Smooth muscle cell (in vitro differentiated cells): ENCODE measurements around the gene FGGY. TPM values are rescaled to one million over a fixed set of nuclear protein-coding genes. Genes with fewer than 3 reads are reported as not detected.

ENCODE experiments used
- DNase-seq: peaks from one replicate; lab custom pipeline; 2025; ENCODE audit not compliant: unreplicated experiment; lab: John Stamatoyannopoulos, UW
- H2AFZ ChIP-seq: fragments of 200-600 bp; sonication (generic); 2 replicates; pipeline ENCODE4 v1.6.0; 2016; ENCODE audit warnings: antibody characterized with exemption, low read depth, mild to moderate bottlenecking
- H3F3A ChIP-seq: fragments of 200-600 bp; sonication (generic); 2 replicates; pipeline ENCODE4 v1.6.0; 2017; ENCODE audit warnings: antibody characterized with exemption, low read depth
- H3K27ac ChIP-seq: fragments of 200-600 bp; sonication (generic); 2 replicates; pipeline ENCODE4 v1.5.1; 2016; ENCODE audit warnings: low read depth, mild to moderate bottlenecking
- H3K27me3 ChIP-seq: fragments of 200-600 bp; sonication (generic); 2 replicates; pipeline ENCODE4 v1.6.1; 2016; ENCODE audit warnings: low read depth, mild to moderate bottlenecking
- H3K36me3 ChIP-seq: fragments of 200-600 bp; sonication (generic); 2 replicates; pipeline ENCODE4 v1.5.1; 2016; ENCODE audit warnings: low read depth
- H3K4me1 ChIP-seq: fragments of 200-600 bp; sonication (generic); 2 replicates; pipeline ENCODE4 v1.5.1; 2016; ENCODE audit warnings: low read depth
- H3K4me2 ChIP-seq: fragments of 200-600 bp; sonication (generic); 2 replicates; pipeline ENCODE4 v1.6.0; 2016; ENCODE audit warnings: mild to moderate bottlenecking
- H3K4me3 ChIP-seq: fragments of 200-600 bp; sonication (generic); 2 replicates; pipeline ENCODE4 v1.5.1; 2016; ENCODE audit warnings: mild to moderate bottlenecking
- H3K79me2 ChIP-seq: fragments of 200-600 bp; sonication (generic); 2 replicates; pipeline ENCODE4 v1.6.0; 2016; ENCODE audit warnings: low read depth, mild to moderate bottlenecking
- H3K9ac ChIP-seq: fragments of 200-600 bp; sonication (generic); 2 replicates; pipeline ENCODE4 v1.6.0; 2016; ENCODE audit warnings: low read depth
- H3K9me3 ChIP-seq: fragments of 200-600 bp; sonication (generic); replicated peaks from 2 replicates; pipeline ENCODE4 v1.5.1; 2016; ENCODE audit warnings: low read depth
- H4K20me1 ChIP-seq: fragments of 200-600 bp; sonication (generic); 2 replicates; pipeline ENCODE4 v1.6.0; 2016; ENCODE audit warnings: low read depth
- WGBS: methylation state at CpG from one replicate; pipeline ENCODE4 v1.1.7; 2016; ENCODE audit warnings: low lambda C conversion rate; 5-methylcytosine and 5-hydroxymethylcytosine counted together
- polyA plus RNA-seq: library from polyadenylated mRNA; unstranded; fragments of >200 nt; fragmentation: Nextera tagmentation; extraction: Ambion mirVana; gene quantifications from 2 replicates; pipeline ENCODE4 v1.2.1, GENCODE V29; 2016
- total RNA-seq: library from RNA; depleted of rRNA; stranded (reverse); fragments of >200 nt; gene quantifications from 2 replicates; pipeline ENCODE4 v1.2.3, GENCODE V29; 2014
- TF ChIP-seq, protein P1 (sequence below): fragments of 200-600 bp; sonication (generic); IDR thresholded peaks from 2 replicates; pipeline ENCODE4 v1.5.1; 2017; ENCODE audit warnings: borderline replicate concordance, mild to moderate bottlenecking, antibody characterized with exemption; ENCODE audit not compliant: insufficient read depth, poor library complexity, severe bottlenecking

Gene FGGY
- total and polyA plus RNA-seq, 2 experiments from 2014 or later: 5.1 to 9.2 TPM

DNA sequence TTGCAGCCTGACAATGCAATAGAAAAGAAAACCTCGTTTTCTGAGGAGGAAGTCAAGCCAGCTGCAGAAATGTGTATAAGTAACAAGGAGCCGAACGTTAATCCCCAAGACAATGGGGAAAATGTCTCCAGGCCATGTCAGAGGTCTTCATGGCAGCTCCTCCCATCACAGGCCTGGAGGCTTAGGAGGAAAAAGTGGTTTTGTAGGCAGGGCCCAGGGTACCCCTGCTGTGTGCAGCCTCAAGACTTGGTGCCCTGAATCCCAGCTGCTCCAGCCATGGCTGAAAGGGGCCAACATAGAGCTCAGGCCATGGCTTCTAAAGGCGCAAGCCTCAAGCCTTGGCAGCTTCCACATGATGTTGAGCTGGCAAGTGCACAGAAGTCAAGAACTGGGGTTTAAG is 439.9 kb downstream of the FGGY start:
- Histone ChIP-seq H3K4me3 (no peak overlapping the region), H3K36me3 (no peaks in the 10 kb centered on the region), H3K27me3 (no peaks in the 10 kb centered on the region), H3F3A (peaks cover 9% of the 10 kb centered on the region), H3K9ac (no peak overlapping the region), H3K4me2 (no peak overlapping the region), H4K20me1 (no peaks in the 10 kb centered on the region), H3K27ac (no peak overlapping the region), H3K79me2 (no peaks in the 10 kb centered on the region), H2AFZ (no peak overlapping the region), H3K4me1 (peaks cover 7% of the 10 kb centered on the region), H3K9me3 (no peaks in the 10 kb centered on the region)
- TF ChIP-seq, protein P1, sequence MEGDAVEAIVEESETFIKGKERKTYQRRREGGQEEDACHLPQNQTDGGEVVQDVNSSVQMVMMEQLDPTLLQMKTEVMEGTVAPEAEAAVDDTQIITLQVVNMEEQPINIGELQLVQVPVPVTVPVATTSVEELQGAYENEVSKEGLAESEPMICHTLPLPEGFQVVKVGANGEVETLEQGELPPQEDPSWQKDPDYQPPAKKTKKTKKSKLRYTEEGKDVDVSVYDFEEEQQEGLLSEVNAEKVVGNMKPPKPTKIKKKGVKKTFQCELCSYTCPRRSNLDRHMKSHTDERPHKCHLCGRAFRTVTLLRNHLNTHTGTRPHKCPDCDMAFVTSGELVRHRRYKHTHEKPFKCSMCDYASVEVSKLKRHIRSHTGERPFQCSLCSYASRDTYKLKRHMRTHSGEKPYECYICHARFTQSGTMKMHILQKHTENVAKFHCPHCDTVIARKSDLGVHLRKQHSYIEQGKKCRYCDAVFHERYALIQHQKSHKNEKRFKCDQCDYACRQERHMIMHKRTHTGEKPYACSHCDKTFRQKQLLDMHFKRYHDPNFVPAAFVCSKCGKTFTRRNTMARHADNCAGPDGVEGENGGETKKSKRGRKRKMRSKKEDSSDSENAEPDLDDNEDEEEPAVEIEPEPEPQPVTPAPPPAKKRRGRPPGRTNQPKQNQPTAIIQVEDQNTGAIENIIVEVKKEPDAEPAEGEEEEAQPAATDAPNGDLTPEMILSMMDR: no peak
- DNase-seq: no peak
- WGBS: 95% methylated on average over 4 of the region's 4 CpGs

DNA sequence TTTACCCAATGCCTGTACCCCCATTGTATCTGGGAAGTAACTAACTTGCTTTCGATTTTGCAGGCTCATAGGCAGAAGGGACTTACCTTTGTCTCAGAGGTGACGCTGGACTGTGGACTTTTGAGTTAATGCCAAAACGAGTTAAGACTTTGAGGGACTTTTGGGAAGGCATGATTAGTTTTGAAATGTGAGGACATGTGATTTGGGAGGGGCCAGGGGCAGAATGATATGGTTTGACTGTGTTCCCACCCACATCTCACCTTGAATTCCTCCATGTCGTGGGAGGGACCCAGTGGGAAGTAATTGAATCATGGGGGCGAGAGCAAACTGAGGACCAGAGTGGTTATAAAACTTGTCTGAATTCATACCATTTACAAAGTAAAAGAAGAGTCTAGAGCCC is 440.7 kb downstream of the FGGY start:
- no peaks in the 10 kb centered on the region for H3K79me2 ChIP-seq
- no peak overlapping the region for H3K27ac ChIP-seq
- H3F3A ChIP-seq: peaks cover 3% of the 10 kb centered on the region
- no peaks in the 10 kb centered on the region for H3K9me3 ChIP-seq
- H3K36me3 ChIP-seq: no peaks in the 10 kb centered on the region
- 87% methylated on average over 5 of the region's 5 CpGs for WGBS
- H3K4me1 ChIP-seq: no peaks in the 10 kb centered on the region
- H2AFZ ChIP-seq: no peak overlapping the region
- H3K4me3 ChIP-seq: no peak overlapping the region
- no peaks in the 10 kb centered on the region for H3K27me3 ChIP-seq
- H3K9ac ChIP-seq: no peak overlapping the region
- H3K4me2 ChIP-seq: no peak overlapping the region
- no peak for DNase-seq
- H4K20me1 ChIP-seq: no peaks in the 10 kb centered on the region
- TF ChIP-seq, protein P1: no peak

DNA sequence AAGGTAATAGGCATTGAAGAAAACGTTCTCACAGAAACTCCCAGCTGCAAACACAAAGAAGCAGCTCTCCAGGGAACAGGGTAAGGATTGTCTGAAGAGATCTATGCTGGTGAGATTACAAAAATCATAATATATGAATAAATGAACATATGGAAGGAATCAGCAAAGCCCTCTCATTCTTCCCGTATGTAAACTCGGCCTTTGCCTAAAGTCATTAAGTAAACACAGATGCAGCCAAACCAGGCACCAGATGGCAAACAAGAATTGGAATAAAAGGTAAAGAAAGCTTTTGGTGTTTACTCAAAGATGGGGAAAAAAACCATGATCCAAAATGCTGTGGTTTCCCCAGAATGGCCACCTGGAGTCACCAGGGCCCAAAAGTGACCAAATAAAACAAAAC is 441.3 kb downstream of the FGGY start:
- Histone ChIP-seq H4K20me1 (no peaks in the 10 kb centered on the region), H3K9me3 (no peaks in the 10 kb centered on the region), H3K4me2 (no peak overlapping the region), H3K36me3 (no peaks in the 10 kb centered on the region), H3K27ac (no peak overlapping the region), H3F3A (peaks cover under 1% of the 10 kb centered on the region), H3K9ac (no peak overlapping the region), H2AFZ (no peak overlapping the region), H3K79me2 (no peaks in the 10 kb centered on the region), H3K27me3 (no peaks in the 10 kb centered on the region), H3K4me3 (no peak overlapping the region), H3K4me1 (no peaks in the 10 kb centered on the region)
- 71% methylated on average over 3 of the region's 3 CpGs for WGBS
- TF ChIP-seq, protein P1: no peak
- DNase-seq: no peak

DNA sequence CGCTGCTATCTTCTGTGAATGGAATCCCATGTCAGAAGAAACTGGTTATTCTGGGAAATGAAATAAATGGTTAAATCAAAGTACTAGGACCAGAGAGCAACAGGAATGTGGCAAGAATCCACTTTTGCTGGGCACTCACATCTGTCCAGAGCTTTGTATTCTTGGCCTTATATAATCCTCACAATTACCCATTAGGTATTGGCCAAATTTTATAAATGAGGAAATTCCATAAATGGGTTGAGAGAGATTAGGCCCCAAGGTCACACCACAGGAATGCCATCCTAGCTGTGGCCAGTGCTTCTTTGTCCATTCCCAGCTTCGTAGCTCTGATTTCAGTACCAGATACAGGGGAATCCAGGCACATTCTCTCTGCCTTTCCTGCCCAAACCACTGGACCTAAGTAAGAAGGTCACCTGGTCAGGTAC is 441.7 kb downstream of the FGGY start:
- Histone ChIP-seq H3K27me3 (no peaks in the 10 kb centered on the region), H3K4me2 (no peak overlapping the region), H3K9me3 (no peaks in the 10 kb centered on the region), H3K36me3 (no peaks in the 10 kb centered on the region), H3F3A (no peaks in the 10 kb centered on the region), H2AFZ (no peak overlapping the region), H3K4me1 (peaks cover 4% of the 10 kb centered on the region), H3K9ac (no peak overlapping the region), H4K20me1 (no peaks in the 10 kb centered on the region), H3K27ac (no peak overlapping the region), H3K79me2 (no peaks in the 10 kb centered on the region), H3K4me3 (no peak overlapping the region)
- TF ChIP-seq, protein P1: no peak
- WGBS: 70% methylated on average over 2 of the region's 2 CpGs
- no peak for DNase-seq
